HepG2 (cell line): ENCODE measurements around the gene PPFIA3. TPM values are rescaled to one million over a fixed set of nuclear protein-coding genes. Genes with fewer than 3 reads are reported as not detected.
A peak's percentile ranks its signal among the peaks of the same experiment; 100 is the strongest.

Experiments used
- ATAD3A ChIP-seq: sonication (generic); formaldehyde crosslinking; IDR thresholded peaks from 2 replicates; pipeline ENCODE4 v1.4.0; 2020; ENCODE audit warnings: missing genetic modification reagents
- ATM ChIP-seq: fragments of 450-650 bp; IDR thresholded peaks from 2 replicates; pipeline ENCODE4 v1.7.1; 2017; ENCODE audit warnings: mild to moderate bottlenecking, borderline replicate concordance
- EHMT2 ChIP-seq: fragments of 200-600 bp; sonication (generic); IDR thresholded peaks from 2 replicates; pipeline ENCODE4 v1.7.0; 2017; ENCODE audit warnings: antibody characterized with exemption, low read depth, low read length, borderline replicate concordance
- MXI1 ChIP-seq: IDR thresholded peaks from 3 replicates; pipeline ENCODE4 v1.6.1; 2012; ENCODE audit warnings: low read depth, low read length, inconsistent platforms, borderline replicate concordance
- RFXAP ChIP-seq: sonication (generic); formaldehyde crosslinking; IDR thresholded peaks from 2 replicates; pipeline ENCODE4 v1.4.0; 2020; ENCODE audit warnings: missing genetic modification reagents, borderline replicate concordance
- SCMH1 ChIP-seq: sonication (generic); formaldehyde crosslinking; IDR thresholded peaks from 2 replicates; pipeline ENCODE4 v1.9.0; 2021; ENCODE audit warnings: missing genetic modification reagents, mild to moderate bottlenecking, borderline replicate concordance
- TGIF2 ChIP-seq: IDR thresholded peaks from 2 replicates; pipeline ENCODE4 v1.6.1; 2016; ENCODE audit warnings: control low read depth, missing compliant biosample characterization
- ZBTB20 ChIP-seq: sonication (generic); formaldehyde crosslinking; IDR thresholded peaks from 2 replicates; pipeline ENCODE4 v1.8.1; 2023; ENCODE audit warnings: missing genetic modification reagents, low read depth, mild to moderate bottlenecking, borderline replicate concordance
- ZNF205 ChIP-seq: IDR thresholded peaks from 2 replicates; pipeline ENCODE4 v1.6.1; 2018; ENCODE audit warnings: missing biosample characterization, missing genetic modification reagents
- ZNF343 ChIP-seq: sonication (generic); formaldehyde crosslinking; IDR thresholded peaks from 2 replicates; pipeline ENCODE4 v1.4.0; 2020; ENCODE audit warnings: mild to moderate bottlenecking, missing genetic modification reagents
- ZNF430 ChIP-seq: sonication (generic); formaldehyde crosslinking; IDR thresholded peaks from 2 replicates; pipeline ENCODE4 v1.9.0; 2021; ENCODE audit warnings: mild to moderate bottlenecking, missing genetic modification reagents
- ZNF552 ChIP-seq: sonication (generic); formaldehyde crosslinking; IDR thresholded peaks from 2 replicates; pipeline ENCODE4 v1.9.0; 2022; ENCODE audit warnings: missing genetic modification reagents, mild to moderate bottlenecking, borderline replicate concordance
- ZNF556 ChIP-seq: sonication (generic); formaldehyde crosslinking; IDR thresholded peaks from 2 replicates; pipeline ENCODE4 v1.4.0; 2020; ENCODE audit warnings: mild to moderate bottlenecking, missing genetic modification reagents, borderline replicate concordance
- ZNF780A ChIP-seq: sonication (generic); formaldehyde crosslinking; IDR thresholded peaks from 2 replicates; pipeline ENCODE4 v1.8.0; 2022; ENCODE audit warnings: mild to moderate bottlenecking, missing genetic modification reagents, moderate library complexity
- ZNF782 ChIP-seq: sonication (generic); formaldehyde crosslinking; IDR thresholded peaks from 2 replicates; pipeline ENCODE4 v1.4.0; 2020; ENCODE audit warnings: missing genetic modification reagents, mild to moderate bottlenecking, borderline replicate concordance
- ZNF850 ChIP-seq: sonication (generic); formaldehyde crosslinking; conservative IDR thresholded peaks from 2 replicates; pipeline ENCODE4 v1.9.0; 2021; ENCODE audit warnings: mild to moderate bottlenecking, missing genetic modification reagents
- polyA plus RNA-seq, 8 experiments: library from polyadenylated mRNA; depleted of rRNA in 3 of 8; stranded (reverse) in 7 of 8; unstranded in 1 of 8; fragments of >200 nt; fragmentation: Illumina TruSeq in 4 of 8; extraction: Trizol in 4 of 8; gene quantifications; 2 replicates each; pipeline versions ENCODE4 v1.2.1 to v1.2.3, GENCODE V29; 2011 to 2016; ENCODE audit warnings: low read depth in 4 of 8, missing spikeins in 1 of 8, mixed read lengths in 1 of 8; ENCODE audit not compliant: insufficient read depth in 1 of 8
- total RNA-seq, 5 experiments: library from RNA; depleted of rRNA; stranded (reverse); fragments of >200 nt; fragmentation: Illumina TruSeq; extraction: Trizol; gene quantifications; 2 replicates each; pipeline ENCODE4 v1.2.3, GENCODE V29; 2016; ENCODE audit warnings: low read depth in 1 of 5
- TF ChIP-seq, protein P1 (sequence below): sonication (generic); IDR thresholded peaks from 2 replicates; pipeline ENCODE4 v1.6.1; 2016; ENCODE audit warnings: low read depth, borderline replicate concordance
- TF ChIP-seq, protein P2 (sequence below): sonication (generic); formaldehyde crosslinking; IDR thresholded peaks from 2 replicates; pipeline ENCODE4 v1.5.0; 2020; ENCODE audit warnings: missing genetic modification reagents, mild to moderate bottlenecking, borderline replicate concordance
- TF ChIP-seq, protein P3 (sequence below): sonication (generic); formaldehyde crosslinking; IDR thresholded peaks from 2 replicates; pipeline ENCODE4 v1.4.0; 2020; ENCODE audit warnings: missing genetic modification reagents, mild to moderate bottlenecking, borderline replicate concordance
- TF ChIP-seq, protein P4 (sequence below): sonication (generic); formaldehyde crosslinking; IDR thresholded peaks from 2 replicates; pipeline ENCODE4 v1.8.0; 2022; ENCODE audit warnings: low read depth, missing genetic modification reagents
- TF ChIP-seq, protein P5 (sequence below): sonication (generic); formaldehyde crosslinking; IDR thresholded peaks from 2 replicates; pipeline ENCODE4 v1.4.0; 2020; ENCODE audit warnings: missing genetic modification reagents

PPFIA3 gene
- total and polyA plus RNA-seq, 2 of the 13 experiments (the other 11 are each of a cell fraction or from before 2014, with no cell fraction given) = 6.7 to 8.6 TPM

DNA sequence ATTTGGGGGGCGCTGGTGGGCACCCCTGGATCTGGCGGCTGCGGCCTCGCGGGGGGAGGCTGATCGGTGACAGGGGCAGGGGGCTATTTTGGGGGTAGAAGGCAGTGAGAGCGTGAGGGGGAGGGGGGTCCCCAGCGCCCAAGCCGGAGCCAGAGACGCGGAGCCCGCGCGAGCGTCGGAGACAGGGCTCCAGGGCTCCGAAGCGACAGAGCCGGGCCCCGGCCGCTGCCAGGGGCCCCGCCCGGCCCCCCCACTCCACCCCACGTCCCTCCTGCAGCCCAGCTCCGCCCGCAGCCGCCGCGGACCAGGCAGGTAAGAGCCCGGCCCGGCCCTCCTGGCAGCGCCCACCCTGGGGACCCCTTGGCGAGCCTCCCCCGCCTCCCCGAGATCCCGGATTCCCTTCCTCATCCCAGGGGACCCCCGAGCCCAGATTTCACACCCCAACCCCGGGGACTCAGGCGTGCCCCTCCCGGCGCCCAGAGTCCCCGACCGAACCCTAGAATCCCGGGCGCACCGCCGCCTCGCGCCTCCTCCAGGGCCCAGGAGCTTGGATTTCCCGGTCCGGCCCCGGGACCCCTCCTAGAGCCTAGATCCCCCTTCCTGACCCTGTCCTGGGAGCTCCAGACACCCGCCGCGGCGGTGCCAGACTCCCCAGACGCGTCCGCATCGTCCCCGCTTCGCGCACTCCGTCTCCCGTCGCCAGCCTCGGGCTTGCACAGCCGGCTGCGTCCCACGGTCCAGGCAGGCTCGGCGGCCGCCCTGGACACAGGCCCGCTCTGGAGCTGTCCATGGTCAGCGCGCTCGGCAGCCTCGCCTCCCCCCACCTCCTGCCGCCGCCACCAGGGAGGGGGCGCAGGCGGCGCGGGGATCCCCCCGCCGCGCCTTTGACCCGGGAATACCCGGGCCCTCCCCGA lies at the start of gene PPFIA3 (continued):
- TF ChIP-seq, protein P1, sequence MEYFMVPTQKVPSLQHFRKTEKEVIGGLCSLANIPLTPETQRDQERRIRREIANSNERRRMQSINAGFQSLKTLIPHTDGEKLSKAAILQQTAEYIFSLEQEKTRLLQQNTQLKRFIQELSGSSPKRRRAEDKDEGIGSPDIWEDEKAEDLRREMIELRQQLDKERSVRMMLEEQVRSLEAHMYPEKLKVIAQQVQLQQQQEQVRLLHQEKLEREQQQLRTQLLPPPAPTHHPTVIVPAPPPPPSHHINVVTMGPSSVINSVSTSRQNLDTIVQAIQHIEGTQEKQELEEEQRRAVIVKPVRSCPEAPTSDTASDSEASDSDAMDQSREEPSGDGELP = no peak; the same call in 1 of the 2 replicates
- TF ChIP-seq, protein P2, sequence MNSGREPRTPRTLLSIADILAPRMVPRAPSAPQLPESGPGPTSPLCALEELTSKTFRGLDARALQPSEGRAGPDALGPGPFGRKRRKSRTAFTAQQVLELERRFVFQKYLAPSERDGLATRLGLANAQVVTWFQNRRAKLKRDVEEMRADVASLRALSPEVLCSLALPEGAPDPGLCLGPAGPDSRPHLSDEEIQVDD (CRISPR knock-in tag) = peak; percentile 89; the same call in 1 of the 2 replicates
- TF ChIP-seq ZNF780A (CRISPR knock-in tag) = no peak
- no peak for TF ChIP-seq SCMH1
- no peak for TF ChIP-seq ZNF556 (CRISPR knock-in tag)
- no peak for TF ChIP-seq ZNF782
- no peak for TF ChIP-seq ATM
- TF ChIP-seq, protein P3, sequence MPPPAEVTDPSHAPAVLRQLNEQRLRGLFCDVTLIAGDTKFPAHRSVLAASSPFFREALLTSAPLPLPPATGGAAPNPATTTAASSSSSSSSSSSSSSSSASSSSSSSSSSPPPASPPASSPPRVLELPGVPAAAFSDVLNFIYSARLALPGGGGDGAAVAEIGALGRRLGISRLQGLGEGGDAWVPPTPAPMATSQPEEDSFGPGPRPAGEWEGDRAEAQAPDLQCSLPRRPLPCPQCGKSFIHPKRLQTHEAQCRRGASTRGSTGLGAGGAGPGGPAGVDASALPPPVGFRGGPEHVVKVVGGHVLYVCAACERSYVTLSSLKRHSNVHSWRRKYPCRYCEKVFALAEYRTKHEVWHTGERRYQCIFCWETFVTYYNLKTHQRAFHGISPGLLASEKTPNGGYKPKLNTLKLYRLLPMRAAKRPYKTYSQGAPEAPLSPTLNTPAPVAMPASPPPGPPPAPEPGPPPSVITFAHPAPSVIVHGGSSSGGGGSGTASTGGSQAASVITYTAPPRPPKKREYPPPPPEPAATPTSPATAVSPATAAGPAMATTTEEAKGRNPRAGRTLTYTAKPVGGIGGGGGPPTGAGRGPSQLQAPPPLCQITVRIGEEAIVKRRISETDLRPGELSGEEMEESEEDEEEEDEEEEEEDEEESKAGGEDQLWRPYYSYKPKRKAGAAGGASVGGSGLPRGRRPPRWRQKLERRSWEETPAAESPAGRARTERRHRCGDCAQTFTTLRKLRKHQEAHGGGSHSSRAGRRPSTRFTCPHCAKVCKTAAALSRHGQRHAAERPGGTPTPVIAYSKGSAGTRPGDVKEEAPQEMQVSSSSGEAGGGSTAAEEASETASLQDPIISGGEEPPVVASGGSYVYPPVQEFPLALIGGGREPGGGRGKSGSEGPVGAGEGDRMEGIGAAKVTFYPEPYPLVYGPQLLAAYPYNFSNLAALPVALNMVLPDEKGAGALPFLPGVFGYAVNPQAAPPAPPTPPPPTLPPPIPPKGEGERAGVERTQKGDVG (CRISPR knock-in tag) = no peak
- peak; percentile 50; the same call in 1 of the 2 replicates for TF ChIP-seq TGIF2 (CRISPR knock-in tag)
- TF ChIP-seq ZNF552 (CRISPR knock-in tag) = no peak
- TF ChIP-seq, protein P4, sequence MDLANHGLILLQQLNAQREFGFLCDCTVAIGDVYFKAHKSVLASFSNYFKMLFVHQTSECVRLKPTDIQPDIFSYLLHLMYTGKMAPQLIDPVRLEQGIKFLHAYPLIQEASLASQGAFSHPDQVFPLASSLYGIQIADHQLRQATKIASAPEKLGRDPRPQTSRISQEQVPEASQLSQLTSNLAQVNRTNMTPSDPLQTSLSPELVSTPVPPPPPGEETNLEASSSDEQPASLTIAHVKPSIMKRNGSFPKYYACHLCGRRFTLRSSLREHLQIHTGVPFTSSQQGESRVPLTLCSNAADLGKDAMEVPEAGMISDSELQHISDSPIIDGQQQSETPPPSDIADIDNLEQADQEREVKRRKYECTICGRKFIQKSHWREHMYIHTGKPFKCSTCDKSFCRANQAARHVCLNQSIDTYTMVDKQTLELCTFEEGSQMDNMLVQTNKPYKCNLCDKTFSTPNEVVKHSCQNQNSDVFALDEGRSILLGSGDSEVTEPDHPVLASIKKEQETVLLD = 0 out of 2 replicates have a peak, but pooled peaks have one; percentile 32
- no peak for TF ChIP-seq EHMT2
- TF ChIP-seq, protein P5, sequence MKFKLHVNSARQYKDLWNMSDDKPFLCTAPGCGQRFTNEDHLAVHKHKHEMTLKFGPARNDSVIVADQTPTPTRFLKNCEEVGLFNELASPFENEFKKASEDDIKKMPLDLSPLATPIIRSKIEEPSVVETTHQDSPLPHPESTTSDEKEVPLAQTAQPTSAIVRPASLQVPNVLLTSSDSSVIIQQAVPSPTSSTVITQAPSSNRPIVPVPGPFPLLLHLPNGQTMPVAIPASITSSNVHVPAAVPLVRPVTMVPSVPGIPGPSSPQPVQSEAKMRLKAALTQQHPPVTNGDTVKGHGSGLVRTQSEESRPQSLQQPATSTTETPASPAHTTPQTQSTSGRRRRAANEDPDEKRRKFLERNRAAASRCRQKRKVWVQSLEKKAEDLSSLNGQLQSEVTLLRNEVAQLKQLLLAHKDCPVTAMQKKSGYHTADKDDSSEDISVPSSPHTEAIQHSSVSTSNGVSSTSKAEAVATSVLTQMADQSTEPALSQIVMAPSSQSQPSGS (CRISPR knock-in tag) = peak; percentile 54; the same call in 1 of the 2 replicates
- TF ChIP-seq MXI1 = peak; percentile 67; the same call in 1 of the 3 replicates
- no peak; the same call in 1 of the 2 replicates for TF ChIP-seq RFXAP (CRISPR knock-in tag)
- TF ChIP-seq ZBTB20 (CRISPR knock-in tag) = no peak
- TF ChIP-seq ZNF430 (CRISPR knock-in tag) = peak; percentile 92
- TF ChIP-seq ATAD3A (CRISPR knock-in tag) = no peak
- no peak for TF ChIP-seq ZNF343 (CRISPR knock-in tag)
- TF ChIP-seq ZNF850 = no peak
- TF ChIP-seq ZNF205 (CRISPR knock-in tag) = peak; percentile 36; the same call in 1 of the 2 replicates
